ENCODE data around the gene ATXN1L.
"Not testable (repeated sequence)": the region's sequence is repeated elsewhere in the genome, so short reads cannot be mapped to it uniquely, and the experiment has no call there.

ATXN1L gene

GRCh38 chr16:71894229-71894920 is 48.6 kb downstream of the ATXN1L start:
- peak in 1 of 2 experiments; percentile 17 for DNase-seq (ENCODE audit: low read depth in 2 of 2)

- peak; percentile 96 to 98 for DNase-seq (ENCODE audit: low read depth in 2 of 2)
Observed at GRCh38 chr16:71894921-71895678, 49.3 kb downstream of the ATXN1L start, which contains the start of gene IST1. Gene IST1 (plus strand): TSS chr16:71895531. CDS start chr16:71915641, 20,110 bp downstream.

- DNase-seq (ENCODE audit: low read depth in 2 of 2) = peak in 1 of 2 experiments; percentile 5
Observed at GRCh38 chr16:71895679-71896365, 50.0 kb downstream of the ATXN1L start.

GRCh38 chr16:71896764-71897368 is 51.1 kb downstream of the ATXN1L start:
- no peak for DNase-seq (ENCODE audit: low read depth in 2 of 2)

GRCh38 chr16:71899171-71899570 is 53.4 kb downstream of the ATXN1L start:
- DNase-seq (ENCODE audit: low read depth in 2 of 2) = no peak

GRCh38 chr16:71902656-71903365 is 57.0 kb downstream of the ATXN1L start:
- no peak for DNase-seq (ENCODE audit: low read depth in 2 of 2)

- no peak for DNase-seq (ENCODE audit: low read depth in 2 of 2)
Observed at GRCh38 chr16:71903608-71904007, 57.8 kb downstream of the ATXN1L start.

GRCh38 chr16:71904239-71904638 is 58.5 kb downstream of the ATXN1L start:
- no peak for DNase-seq (ENCODE audit: low read depth in 2 of 2)

GRCh38 chr16:71905765-71906164 is 60.0 kb downstream of the ATXN1L start:
- not testable (repeated sequence) for DNase-seq (ENCODE audit: low read depth in 2 of 2)
